Body of pancreas (tissue), 4 donors: Measurements from ENCODE around the gene TSPAN18.

Source experiments
- POLR2A ChIP-seq, 3 donors: fragments of 450-650 bp; IDR thresholded peaks; one replicate each; pipeline ENCODE4 v1.6.1; 2016; ENCODE audit warnings: antibody characterized with exemption in 3 of 3, mild to moderate bottlenecking in 2 of 3
- TF ChIP-seq, protein P1 (sequence below), 7 experiments: fragments of 450-650 bp in 4 of 7; fragments of 200-600 bp in 3 of 7; sonication (generic) in 3 of 7; IDR thresholded peaks; one replicate each; pipeline ENCODE4 v1.5.1; 2016 to 2019; ENCODE audit warnings: antibody characterized with exemption in 7 of 7

DNA sequence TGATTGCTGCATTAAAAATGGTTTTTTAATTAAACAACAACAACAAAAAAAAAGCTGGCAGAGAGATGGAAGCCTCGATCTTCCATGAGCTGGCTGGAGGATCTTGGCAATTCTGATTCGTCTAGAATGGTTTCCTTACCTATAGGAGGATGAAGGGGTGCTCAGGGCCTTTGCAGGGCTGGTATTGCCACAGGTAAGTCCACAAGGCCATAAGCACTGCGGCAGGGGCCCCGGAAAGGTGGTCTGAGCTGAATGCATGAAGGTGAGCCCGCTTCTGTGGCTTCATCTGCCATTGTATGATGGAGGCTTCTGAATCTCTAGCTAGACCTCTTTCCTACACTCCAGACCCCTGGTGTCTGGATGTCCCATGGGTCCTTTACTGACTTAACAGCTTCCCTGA is 101.5 kb downstream of the TSPAN18 start:
- TF ChIP-seq, protein P1, sequence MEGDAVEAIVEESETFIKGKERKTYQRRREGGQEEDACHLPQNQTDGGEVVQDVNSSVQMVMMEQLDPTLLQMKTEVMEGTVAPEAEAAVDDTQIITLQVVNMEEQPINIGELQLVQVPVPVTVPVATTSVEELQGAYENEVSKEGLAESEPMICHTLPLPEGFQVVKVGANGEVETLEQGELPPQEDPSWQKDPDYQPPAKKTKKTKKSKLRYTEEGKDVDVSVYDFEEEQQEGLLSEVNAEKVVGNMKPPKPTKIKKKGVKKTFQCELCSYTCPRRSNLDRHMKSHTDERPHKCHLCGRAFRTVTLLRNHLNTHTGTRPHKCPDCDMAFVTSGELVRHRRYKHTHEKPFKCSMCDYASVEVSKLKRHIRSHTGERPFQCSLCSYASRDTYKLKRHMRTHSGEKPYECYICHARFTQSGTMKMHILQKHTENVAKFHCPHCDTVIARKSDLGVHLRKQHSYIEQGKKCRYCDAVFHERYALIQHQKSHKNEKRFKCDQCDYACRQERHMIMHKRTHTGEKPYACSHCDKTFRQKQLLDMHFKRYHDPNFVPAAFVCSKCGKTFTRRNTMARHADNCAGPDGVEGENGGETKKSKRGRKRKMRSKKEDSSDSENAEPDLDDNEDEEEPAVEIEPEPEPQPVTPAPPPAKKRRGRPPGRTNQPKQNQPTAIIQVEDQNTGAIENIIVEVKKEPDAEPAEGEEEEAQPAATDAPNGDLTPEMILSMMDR (IDR thresholded peaks at IDR 0.05), result no peak
- no peak for TF ChIP-seq POLR2A (IDR thresholded peaks at IDR 0.05)
